ENCODE measurements around the gene MAGI2.

Gene MAGI2

GRCh38 chr7:78066599-78066998 lies 1386.9 kb downstream of the MAGI2 start:
- TF ChIP-seq, protein P1, sequence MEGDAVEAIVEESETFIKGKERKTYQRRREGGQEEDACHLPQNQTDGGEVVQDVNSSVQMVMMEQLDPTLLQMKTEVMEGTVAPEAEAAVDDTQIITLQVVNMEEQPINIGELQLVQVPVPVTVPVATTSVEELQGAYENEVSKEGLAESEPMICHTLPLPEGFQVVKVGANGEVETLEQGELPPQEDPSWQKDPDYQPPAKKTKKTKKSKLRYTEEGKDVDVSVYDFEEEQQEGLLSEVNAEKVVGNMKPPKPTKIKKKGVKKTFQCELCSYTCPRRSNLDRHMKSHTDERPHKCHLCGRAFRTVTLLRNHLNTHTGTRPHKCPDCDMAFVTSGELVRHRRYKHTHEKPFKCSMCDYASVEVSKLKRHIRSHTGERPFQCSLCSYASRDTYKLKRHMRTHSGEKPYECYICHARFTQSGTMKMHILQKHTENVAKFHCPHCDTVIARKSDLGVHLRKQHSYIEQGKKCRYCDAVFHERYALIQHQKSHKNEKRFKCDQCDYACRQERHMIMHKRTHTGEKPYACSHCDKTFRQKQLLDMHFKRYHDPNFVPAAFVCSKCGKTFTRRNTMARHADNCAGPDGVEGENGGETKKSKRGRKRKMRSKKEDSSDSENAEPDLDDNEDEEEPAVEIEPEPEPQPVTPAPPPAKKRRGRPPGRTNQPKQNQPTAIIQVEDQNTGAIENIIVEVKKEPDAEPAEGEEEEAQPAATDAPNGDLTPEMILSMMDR (IDR thresholded peaks at IDR 0.05; ENCODE audit: low read depth, low read length, missing control alignments): no peak
- DNase-seq (ENCODE audit: extremely low read depth, low read depth): no peak
- no peak overlapping the region for H3K4me3 ChIP-seq (replicated peaks; ENCODE audit: low read depth, low read length)

- no peak for DNase-seq (ENCODE audit: extremely low read depth, low read depth)
- no peak overlapping the region for H3K4me3 ChIP-seq (replicated peaks; ENCODE audit: low read depth, low read length)
- TF ChIP-seq, protein P1 (IDR thresholded peaks at IDR 0.05; ENCODE audit: low read depth, low read length, missing control alignments): no peak
Measured at GRCh38 chr7:78063758-78064157, 1389.7 kb downstream of the MAGI2 start.

DNA sequence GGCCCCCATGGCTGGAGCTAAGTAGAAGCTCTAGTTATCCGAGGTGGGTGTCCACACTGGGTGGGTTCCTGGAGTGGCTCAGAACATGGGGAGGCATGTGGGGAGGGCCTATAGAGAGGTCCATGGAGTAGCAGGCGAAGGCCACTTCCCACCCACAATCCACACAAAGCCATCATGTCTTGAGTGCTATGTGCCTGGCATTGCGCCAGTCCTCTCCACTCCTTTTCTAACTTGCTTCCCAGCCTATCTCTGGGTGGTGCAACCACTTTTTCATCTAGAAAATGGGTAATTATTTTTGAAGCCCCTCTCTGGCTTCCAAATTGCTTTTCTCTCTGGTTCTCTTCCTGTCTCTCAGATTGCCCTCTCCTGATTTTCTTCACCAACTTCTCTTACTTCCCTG lies 1391.3 kb downstream of the MAGI2 start:
- no peak for DNase-seq (ENCODE audit: extremely low read depth, low read depth)

DNA sequence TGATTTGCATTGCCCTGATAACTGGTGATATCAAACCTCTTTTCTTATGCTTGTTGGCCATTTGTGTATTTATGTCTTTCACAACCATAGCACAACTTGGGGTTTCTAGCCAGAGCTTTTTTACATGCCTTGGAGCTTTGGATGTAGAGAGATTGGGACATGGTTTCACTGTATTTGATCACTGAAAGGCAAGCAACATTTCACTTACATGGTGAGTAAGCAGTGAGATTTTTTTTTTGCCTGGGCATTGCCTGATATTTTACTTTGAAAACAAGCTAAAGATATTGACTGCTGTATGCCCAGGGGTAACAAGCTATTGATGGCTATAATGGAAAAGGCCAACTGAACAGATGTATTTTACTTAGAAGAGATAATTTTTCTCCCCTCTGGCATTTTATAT lies 1395.9 kb downstream of the MAGI2 start:
- TF ChIP-seq, protein P1 (IDR thresholded peaks at IDR 0.05; ENCODE audit: low read depth, low read length, missing control alignments): no peak
- no peak for DNase-seq (ENCODE audit: extremely low read depth, low read depth)
- no peak overlapping the region for H3K4me3 ChIP-seq (replicated peaks; ENCODE audit: low read depth, low read length)

More for the DNA sequence above, 1391.3 kb downstream of the MAGI2 start:
- TF ChIP-seq, protein P1 (IDR thresholded peaks at IDR 0.05; ENCODE audit: low read depth, low read length, missing control alignments): no peak
- H3K4me3 ChIP-seq (replicated peaks; ENCODE audit: low read depth, low read length): no peak overlapping the region

DNA sequence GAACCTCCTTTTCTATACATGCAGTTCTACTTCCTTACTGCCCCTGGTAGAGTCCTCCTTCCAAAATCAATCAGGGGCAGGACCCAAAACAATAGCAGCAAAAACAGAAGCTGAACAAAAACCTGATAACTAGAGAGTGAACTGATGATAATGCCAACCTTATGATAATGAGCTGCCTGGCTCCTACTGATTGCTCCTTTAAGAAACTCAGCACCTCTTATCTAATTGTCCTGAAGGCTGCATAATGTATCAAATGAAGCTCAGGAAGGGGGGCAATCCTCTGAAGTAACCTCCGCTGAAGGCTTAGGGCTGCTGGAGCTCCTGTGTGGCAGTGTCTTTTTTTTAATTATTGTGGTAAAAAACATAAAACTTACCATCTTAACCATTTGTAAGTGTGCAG lies 1397.9 kb downstream of the MAGI2 start:
- no peak for DNase-seq (ENCODE audit: extremely low read depth, low read depth)
- TF ChIP-seq, protein P1 (IDR thresholded peaks at IDR 0.05; ENCODE audit: low read depth, low read length, missing control alignments): no peak
- no peak overlapping the region for H3K4me3 ChIP-seq (replicated peaks; ENCODE audit: low read depth, low read length)

GRCh38 chr7:78055001-78055573 lies 1398.4 kb downstream of the MAGI2 start:
- no peak overlapping the region for H3K4me3 ChIP-seq (replicated peaks; ENCODE audit: low read depth, low read length)
- TF ChIP-seq, protein P1 (IDR thresholded peaks at IDR 0.05; ENCODE audit: low read depth, low read length, missing control alignments): no peak
- DNase-seq (ENCODE audit: extremely low read depth, low read depth): no peak

- no peak overlapping the region for H3K4me3 ChIP-seq (replicated peaks; ENCODE audit: low read depth, low read length)
- TF ChIP-seq, protein P1 (IDR thresholded peaks at IDR 0.05; ENCODE audit: low read depth, low read length, missing control alignments): no peak
- no peak for DNase-seq (ENCODE audit: extremely low read depth, low read depth)
Measured at GRCh38 chr7:78052112-78052511, 1401.4 kb downstream of the MAGI2 start.

Data from HFF-Myc (cell line).